Activated T-cell treated with anti-CD3 and anti-CD28 coated beads, Interleukin-2, amount 50 U/mL, for 24 hours (primary cell): ENCODE measurements around the gene ZNF593OS.

ENCODE experiments used
- DNase-seq: peaks from one replicate; pipeline ENCODE4 v3.0.0-alpha.2; 2020
- H3K27ac Mint-ChIP-seq: 2 replicates; pipeline ENCODE4 v1.8.0; 2020; ENCODE audit warnings: mild to moderate bottlenecking, mixed read lengths
- H3K27me3 Mint-ChIP-seq: 2 replicates; pipeline ENCODE4 v1.8.0; 2020; ENCODE audit warnings: mixed read lengths
- H3K36me3 Mint-ChIP-seq: 2 replicates; pipeline ENCODE4 v1.8.0; 2020; ENCODE audit warnings: low read depth, mixed read lengths
- H3K4me1 Mint-ChIP-seq: 2 replicates; pipeline ENCODE4 v1.8.0; 2020; ENCODE audit warnings: low read depth, mixed read lengths
- H3K4me3 Mint-ChIP-seq: 2 replicates; pipeline ENCODE4 v1.8.0; 2020; ENCODE audit warnings: mild to moderate bottlenecking, moderate library complexity, mixed read lengths
- H3K9me3 Mint-ChIP-seq: 2 replicates; pipeline ENCODE4 v1.8.0; 2020; ENCODE audit warnings: mixed read lengths

Gene ZNF593OS

GRCh38 chr1:26158908-26159742 lies 12.5 kb downstream of the ZNF593OS start, which contains the start of gene FAM110D:
FAM110D (plus strand) TSS chr1:26159079; CDS start chr1:26161292, 2,213 bp downstream.
- Mint-ChIP-seq H3K9me3 (no peaks in the 10 kb centered on the region), H3K36me3 (no peaks in the 10 kb centered on the region), H3K4me3 (no peak within 1 kb of the TSS), H3K27ac (no peak within 1 kb of the TSS), H3K4me1 (peaks cover 15% of the 10 kb centered on the region), H3K27me3 (peaks cover 73% of the 10 kb centered on the region)
- DNase-seq: no peak

DNA sequence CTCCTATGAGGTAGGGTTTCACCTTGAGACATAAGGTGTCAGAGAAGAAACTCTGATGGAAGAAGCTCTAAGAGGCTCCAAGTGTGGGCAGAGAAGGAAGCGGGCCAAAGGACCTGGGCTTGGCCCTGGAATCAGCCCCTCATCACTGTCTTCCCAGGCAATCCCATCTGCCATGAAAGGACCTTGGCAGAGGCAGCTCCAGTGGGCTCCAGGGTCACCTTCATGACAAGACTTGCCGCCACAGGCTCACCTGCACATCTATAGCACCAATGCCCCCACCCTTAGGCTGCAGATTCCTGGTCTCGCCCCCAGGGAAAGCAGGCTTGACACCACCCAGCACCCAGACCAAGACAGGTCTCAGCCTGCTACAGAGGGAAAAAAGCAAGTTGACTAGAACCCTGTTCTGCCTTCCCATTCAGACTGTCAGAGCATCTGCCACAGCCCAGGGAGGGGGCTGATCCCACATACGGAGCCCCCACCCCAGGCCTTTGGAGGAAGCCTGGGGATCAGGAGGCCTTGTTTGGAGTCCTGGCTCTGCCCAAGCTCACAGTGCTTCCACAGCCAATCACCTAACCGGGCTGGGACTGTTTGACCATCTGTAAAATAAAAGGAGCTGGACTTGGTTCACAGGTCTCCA lies 13.2 kb downstream of the ZNF593OS start:
- Mint-ChIP-seq H3K27ac (no peak overlapping the region), H3K4me3 (no peak overlapping the region), H3K27me3 (peaks cover 68% of the 10 kb centered on the region), H3K36me3 (no peaks in the 10 kb centered on the region), H3K9me3 (no peaks in the 10 kb centered on the region), H3K4me1 (peaks cover 10% of the 10 kb centered on the region)
- DNase-seq: no peak

GRCh38 chr1:26156285-26157038 lies 15.2 kb downstream of the ZNF593OS start:
- H3K36me3 Mint-ChIP-seq: no peaks in the 10 kb centered on the region
- no peak overlapping the region for H3K27ac Mint-ChIP-seq
- peaks cover 62% of the 10 kb centered on the region for H3K27me3 Mint-ChIP-seq
- H3K4me3 Mint-ChIP-seq: no peak overlapping the region
- no peaks in the 10 kb centered on the region for H3K9me3 Mint-ChIP-seq
- DNase-seq: no peak
- peaks cover 5% of the 10 kb centered on the region for H3K4me1 Mint-ChIP-seq

GRCh38 chr1:26155370-26156284 lies 16.0 kb downstream of the ZNF593OS start:
- H3K27me3 Mint-ChIP-seq: peaks cover 57% of the 10 kb centered on the region
- DNase-seq: no peak
- H3K4me1 Mint-ChIP-seq: peaks cover 3% of the 10 kb centered on the region
- H3K4me3 Mint-ChIP-seq: no peak overlapping the region
- H3K27ac Mint-ChIP-seq: no peak overlapping the region
- no peaks in the 10 kb centered on the region for H3K36me3 Mint-ChIP-seq
- H3K9me3 Mint-ChIP-seq: no peaks in the 10 kb centered on the region

DNA sequence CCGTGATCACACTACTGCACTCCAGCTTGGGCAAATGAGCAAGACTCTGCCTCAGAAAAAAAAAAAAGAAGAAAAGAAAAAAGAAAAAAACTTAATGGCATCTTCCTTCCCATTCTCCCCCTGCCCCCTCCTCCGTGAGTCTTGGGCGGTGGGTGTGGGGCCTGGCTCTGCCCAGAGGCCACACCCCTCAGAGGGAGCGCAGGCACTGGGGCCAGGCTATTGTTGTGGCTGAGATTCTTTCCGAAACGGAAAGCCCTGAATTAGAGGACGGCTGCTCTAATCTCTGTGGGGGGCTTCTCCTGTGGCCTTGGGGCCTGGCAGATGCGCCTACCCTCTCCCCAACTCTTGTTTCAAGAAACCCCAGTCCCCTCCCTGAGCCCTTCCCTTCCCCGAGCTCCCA lies 16.9 kb downstream of the ZNF593OS start:
- Mint-ChIP-seq H3K27ac (no peak overlapping the region), H3K4me1 (peaks cover 3% of the 10 kb centered on the region), H3K27me3 (peaks cover 51% of the 10 kb centered on the region), H3K4me3 (no peak overlapping the region), H3K9me3 (no peaks in the 10 kb centered on the region), H3K36me3 (no peaks in the 10 kb centered on the region)
- DNase-seq: no peak

GRCh38 chr1:26153966-26154532 lies 17.6 kb downstream of the ZNF593OS start:
- DNase-seq: no peak
- Mint-ChIP-seq H3K4me1 (peaks cover 3% of the 10 kb centered on the region), H3K27ac (no peak overlapping the region), H3K27me3 (peaks cover 44% of the 10 kb centered on the region), H3K36me3 (no peaks in the 10 kb centered on the region), H3K9me3 (no peaks in the 10 kb centered on the region), H3K4me3 (no peak overlapping the region)

- H3K9me3 Mint-ChIP-seq: no peaks in the 10 kb centered on the region
These were observed 22.7 kb downstream of the ZNF593OS start for GRCh38 chr1:26148887-26149286.

GRCh38 chr1:26145960-26146294 lies 25.7 kb downstream of the ZNF593OS start:
- Mint-ChIP-seq H3K9me3 (no peaks in the 10 kb centered on the region), H3K4me1 (peaks cover 6% of the 10 kb centered on the region), H3K27me3 (no peaks in the 10 kb centered on the region), H3K36me3 (no peaks in the 10 kb centered on the region), H3K4me3 (no peak overlapping the region), H3K27ac (no peak overlapping the region)
- DNase-seq: no peak

More at GRCh38 chr1:26148887-26149286, 22.7 kb downstream of the ZNF593OS start:
- H3K27me3 Mint-ChIP-seq: peaks cover 5% of the 10 kb centered on the region
- DNase-seq: no peak
- no peaks in the 10 kb centered on the region for H3K36me3 Mint-ChIP-seq
- H3K4me1 Mint-ChIP-seq: peaks cover 6% of the 10 kb centered on the region
- H3K27ac Mint-ChIP-seq: no peak overlapping the region
- H3K4me3 Mint-ChIP-seq: no peak overlapping the region

- Mint-ChIP-seq H3K27me3 (no peaks in the 10 kb centered on the region), H3K4me1 (peaks cover 6% of the 10 kb centered on the region), H3K4me3 (no peak overlapping the region), H3K27ac (no peak overlapping the region), H3K36me3 (no peaks in the 10 kb centered on the region), H3K9me3 (no peaks in the 10 kb centered on the region)
- peak; percentile 80 for DNase-seq
These were observed 26.3 kb downstream of the ZNF593OS start for GRCh38 chr1:26145041-26145959.

- Mint-ChIP-seq H3K27ac (no peak overlapping the region), H3K4me1 (peaks cover 13% of the 10 kb centered on the region), H3K9me3 (no peaks in the 10 kb centered on the region), H3K36me3 (no peaks in the 10 kb centered on the region), H3K4me3 (no peak overlapping the region), H3K27me3 (no peaks in the 10 kb centered on the region)
- DNase-seq: no peak
These were observed 29.5 kb downstream of the ZNF593OS start for GRCh38 chr1:26142159-26142558.

- H3K36me3 Mint-ChIP-seq: no peaks in the 10 kb centered on the region
- no peak overlapping the region for H3K4me3 Mint-ChIP-seq
- peaks cover 8% of the 10 kb centered on the region for H3K4me1 Mint-ChIP-seq
- no peaks in the 10 kb centered on the region for H3K27me3 Mint-ChIP-seq
- no peaks in the 10 kb centered on the region for H3K9me3 Mint-ChIP-seq
- no peak overlapping the region for H3K27ac Mint-ChIP-seq
- no peak for DNase-seq
These were observed 32.6 kb downstream of the ZNF593OS start for GRCh38 chr1:26138974-26139558.

DNA sequence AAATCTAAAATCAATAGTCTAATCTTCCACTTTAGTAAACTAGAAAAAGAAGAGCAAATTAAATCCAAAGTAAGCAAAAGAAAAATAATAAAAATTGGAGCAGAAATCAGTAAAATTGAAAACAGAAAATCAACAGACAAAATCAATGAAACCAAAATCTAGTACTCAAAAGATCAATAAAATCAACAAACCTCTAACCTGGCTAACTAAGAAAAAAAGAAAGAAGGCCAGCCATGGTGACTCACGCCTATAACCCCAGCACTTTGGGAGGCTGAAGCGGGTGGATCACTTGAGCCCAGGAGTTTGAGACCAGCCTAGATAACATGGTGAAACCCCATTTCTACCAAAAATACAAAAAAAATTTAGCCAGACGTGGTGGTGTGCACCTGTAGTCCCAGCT lies 37.2 kb downstream of the ZNF593OS start:
- DNase-seq: no peak
- Mint-ChIP-seq H3K36me3 (no peaks in the 10 kb centered on the region), H3K9me3 (no peaks in the 10 kb centered on the region), H3K4me1 (peaks cover 10% of the 10 kb centered on the region), H3K27me3 (no peaks in the 10 kb centered on the region), H3K27ac (no peak overlapping the region), H3K4me3 (no peak overlapping the region)

GRCh38 chr1:26132834-26133167 lies 38.8 kb downstream of the ZNF593OS start:
- Mint-ChIP-seq H3K4me1 (peaks cover 9% of the 10 kb centered on the region), H3K9me3 (no peaks in the 10 kb centered on the region), H3K36me3 (no peaks in the 10 kb centered on the region), H3K27ac (no peak overlapping the region), H3K27me3 (no peaks in the 10 kb centered on the region), H3K4me3 (no peak overlapping the region)
- DNase-seq: no peak
